Epithelial cell of esophagus (primary cell): Measurements from ENCODE around the gene MYBBP1A.
"Not testable (repeated sequence)": the region's sequence is repeated elsewhere in the genome, so short reads cannot be mapped to it uniquely, and the experiment has no call there.

Source experiments
- DNase-seq: peaks from one replicate; pipeline ENCODE4 v3.0.0; 2010; ENCODE audit warnings: low read depth
- H3K4me3 ChIP-seq: 2 replicates; pipeline ENCODE4 v1.5.1; 2011; ENCODE audit warnings: mild to moderate bottlenecking, low read length, control low read depth
- TF ChIP-seq, protein P1 (sequence below): IDR thresholded peaks from 2 replicates; pipeline ENCODE4 v1.5.1; 2011; ENCODE audit warnings: low read depth, mild to moderate bottlenecking, low read length, control low read depth, inconsistent platforms; ENCODE audit not compliant: insufficient read depth; ENCODE audit errors: missing control alignments

The MYBBP1A gene

DNA sequence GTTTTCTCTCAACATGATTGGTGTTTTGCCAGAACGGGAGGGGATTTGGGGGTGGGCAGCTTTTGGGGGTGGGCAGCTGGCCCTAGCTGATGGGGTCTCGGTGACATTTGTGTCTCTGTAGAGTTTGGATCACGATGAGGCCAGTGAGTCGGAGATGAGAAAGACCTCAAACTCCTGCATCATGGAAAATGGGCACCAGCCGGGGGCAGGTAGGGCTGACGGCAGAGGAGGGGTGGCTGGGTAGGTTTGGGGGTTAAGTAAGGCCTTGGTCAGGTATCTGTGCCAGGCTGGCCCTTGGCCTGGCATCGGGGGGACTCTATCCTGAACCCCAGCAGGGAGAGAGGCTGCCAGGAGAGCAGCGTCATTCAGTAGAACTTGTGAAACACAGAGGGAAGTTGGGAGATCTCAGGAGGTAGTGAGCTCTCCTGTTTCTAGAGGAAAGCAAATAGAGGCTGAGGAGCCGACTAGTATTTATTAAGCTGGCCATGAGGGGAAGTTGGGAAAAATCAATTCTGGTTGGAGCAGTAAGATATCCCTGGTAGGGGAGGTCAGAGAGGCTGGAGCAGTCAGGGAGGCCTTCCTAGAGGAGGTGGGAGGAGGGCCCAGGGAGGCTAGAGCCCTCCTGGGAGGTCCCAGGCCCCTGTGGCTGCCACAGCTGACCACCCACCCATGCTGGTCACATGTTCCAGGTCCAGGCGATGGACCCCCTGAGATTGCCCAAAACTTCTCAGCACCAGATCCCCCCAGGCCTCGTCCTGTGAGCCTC lies 37.2 kb upstream of the MYBBP1A start:
- TF ChIP-seq, protein P1, sequence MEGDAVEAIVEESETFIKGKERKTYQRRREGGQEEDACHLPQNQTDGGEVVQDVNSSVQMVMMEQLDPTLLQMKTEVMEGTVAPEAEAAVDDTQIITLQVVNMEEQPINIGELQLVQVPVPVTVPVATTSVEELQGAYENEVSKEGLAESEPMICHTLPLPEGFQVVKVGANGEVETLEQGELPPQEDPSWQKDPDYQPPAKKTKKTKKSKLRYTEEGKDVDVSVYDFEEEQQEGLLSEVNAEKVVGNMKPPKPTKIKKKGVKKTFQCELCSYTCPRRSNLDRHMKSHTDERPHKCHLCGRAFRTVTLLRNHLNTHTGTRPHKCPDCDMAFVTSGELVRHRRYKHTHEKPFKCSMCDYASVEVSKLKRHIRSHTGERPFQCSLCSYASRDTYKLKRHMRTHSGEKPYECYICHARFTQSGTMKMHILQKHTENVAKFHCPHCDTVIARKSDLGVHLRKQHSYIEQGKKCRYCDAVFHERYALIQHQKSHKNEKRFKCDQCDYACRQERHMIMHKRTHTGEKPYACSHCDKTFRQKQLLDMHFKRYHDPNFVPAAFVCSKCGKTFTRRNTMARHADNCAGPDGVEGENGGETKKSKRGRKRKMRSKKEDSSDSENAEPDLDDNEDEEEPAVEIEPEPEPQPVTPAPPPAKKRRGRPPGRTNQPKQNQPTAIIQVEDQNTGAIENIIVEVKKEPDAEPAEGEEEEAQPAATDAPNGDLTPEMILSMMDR: no peak
- no peak overlapping the region for H3K4me3 ChIP-seq
- no peak for DNase-seq

GRCh38 chr17:4591529-4591928 lies 36.3 kb upstream of the MYBBP1A start:
- TF ChIP-seq, protein P1: no peak
- no peak overlapping the region for H3K4me3 ChIP-seq
- peak; percentile 34 for DNase-seq

GRCh38 chr17:4590981-4591453 lies 35.8 kb upstream of the MYBBP1A start:
- H3K4me3 ChIP-seq: no peak overlapping the region
- TF ChIP-seq, protein P1: no peak
- no peak for DNase-seq

DNA sequence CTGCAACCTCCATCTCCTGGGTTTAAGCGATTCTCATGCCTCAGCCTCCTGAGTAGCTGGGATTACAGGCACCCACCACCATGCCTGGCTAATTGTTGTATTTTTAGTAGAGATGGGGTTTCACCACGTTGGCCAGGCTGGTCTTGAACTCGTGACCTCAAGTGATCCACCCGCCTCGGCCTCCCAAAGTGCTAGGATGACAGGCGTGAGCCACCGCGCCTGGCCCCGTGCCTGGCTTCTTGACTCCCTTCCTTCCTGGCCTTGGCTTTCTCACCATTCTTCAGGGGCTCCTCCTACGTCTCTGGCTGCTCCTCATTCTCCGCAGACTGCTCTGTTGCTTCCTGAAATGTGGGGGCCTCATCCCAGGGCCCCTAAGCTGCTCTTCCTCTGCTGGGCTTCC lies 34.9 kb upstream of the MYBBP1A start:
- DNase-seq, H3K4me3 ChIP-seq: not testable (repeated sequence)

GRCh38 chr17:4588898-4589625 lies 33.9 kb upstream of the MYBBP1A start:
- DNase-seq: no peak
- TF ChIP-seq, protein P1: no peak
- H3K4me3 ChIP-seq: no peak overlapping the region

DNA sequence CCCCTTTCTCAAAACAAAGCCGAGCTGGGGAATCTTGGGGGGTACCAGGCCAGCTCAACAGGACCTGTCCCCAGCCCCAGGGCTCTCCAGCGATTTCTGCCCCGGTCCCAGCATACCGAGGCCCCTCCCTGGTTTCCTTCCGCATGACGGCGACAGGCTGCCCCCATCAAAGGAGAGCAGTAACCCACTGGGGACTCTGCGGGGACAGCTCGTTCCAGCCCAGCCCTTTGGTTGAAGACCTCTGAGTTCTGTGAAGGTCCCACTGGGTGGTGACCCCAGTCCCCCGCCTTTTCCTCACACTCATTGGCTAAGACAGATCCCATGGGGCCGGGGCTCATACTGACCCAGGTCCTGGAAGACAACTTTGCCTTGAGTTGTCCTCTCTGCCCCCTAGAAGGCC lies 33.2 kb upstream of the MYBBP1A start:
- TF ChIP-seq, protein P1: no peak
- DNase-seq: no peak
- H3K4me3 ChIP-seq: no peak overlapping the region

GRCh38 chr17:4587803-4588202 lies 32.6 kb upstream of the MYBBP1A start:
- H3K4me3 ChIP-seq: no peak overlapping the region
- TF ChIP-seq, protein P1: no peak
- DNase-seq: no peak
